ENCODE data around the gene LIN7C. TPM values are rescaled to one million over a fixed set of nuclear protein-coding genes. Genes with fewer than 3 reads are reported as not detected.
"Not testable (repeated sequence)": the region's sequence is repeated elsewhere in the genome, so short reads cannot be mapped to it uniquely, and the experiment has no call there.

Gene LIN7C
- total RNA-seq, 1 donor from 2014 or later: 33.8 TPM

GRCh38 chr11:27525824-27526516 is 19.4 kb upstream of the LIN7C start:
- no peaks in the 10 kb centered on the region for H3K36me3 Mint-ChIP-seq (ENCODE audit: low read depth)
- no peaks in the 10 kb centered on the region for H3K4me1 Mint-ChIP-seq (ENCODE audit: low read depth)
- intact Hi-C loops (cut with micrococcal nuclease): no loop called here
- no peak overlapping the region for H3K4me3 Mint-ChIP-seq
- no peaks in the 10 kb centered on the region for H3K9me3 Mint-ChIP-seq
- DNase-seq (ENCODE audit: low spot score): no peak
- H3K27ac Mint-ChIP-seq: no peak overlapping the region
- no peaks in the 10 kb centered on the region for H3K27me3 Mint-ChIP-seq (ENCODE audit: insufficient read depth)

- no peak for DNase-seq (ENCODE audit: low spot score)
- H3K4me1 Mint-ChIP-seq (ENCODE audit: low read depth): no peaks in the 10 kb centered on the region
- no peaks in the 10 kb centered on the region for H3K9me3 Mint-ChIP-seq
- no peak overlapping the region for H3K27ac Mint-ChIP-seq
- no peaks in the 10 kb centered on the region for H3K36me3 Mint-ChIP-seq (ENCODE audit: low read depth)
- no peaks in the 10 kb centered on the region for H3K27me3 Mint-ChIP-seq (ENCODE audit: insufficient read depth)
- H3K4me3 Mint-ChIP-seq: no peak overlapping the region
- intact Hi-C loops (cut with micrococcal nuclease): no loop called here
These were observed 17.6 kb upstream of the LIN7C start for GRCh38 chr11:27524155-27524554.

GRCh38 chr11:27520226-27520625 is 13.7 kb upstream of the LIN7C start:
- intact Hi-C loops (cut with micrococcal nuclease): no loop called here
- no peak overlapping the region for H3K4me3 Mint-ChIP-seq

DNA sequence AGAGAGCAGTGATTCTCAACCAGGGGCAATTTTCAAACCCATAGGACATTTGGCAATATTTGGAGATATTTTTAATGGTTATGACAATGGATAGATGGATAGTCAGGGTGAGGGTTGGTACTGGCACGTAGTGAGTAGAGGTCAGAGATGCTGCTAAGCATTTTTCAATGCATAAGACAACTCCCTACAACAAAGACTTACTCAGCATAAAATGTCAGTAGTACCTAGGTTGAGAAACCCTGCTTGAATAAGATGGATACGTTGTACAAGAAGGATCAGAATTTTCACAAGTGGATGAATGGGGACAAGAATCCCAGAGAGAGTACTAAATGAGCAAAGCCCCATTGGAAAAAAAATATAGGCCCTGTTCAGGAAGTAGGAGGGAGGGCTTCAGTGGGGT is 11.9 kb upstream of the LIN7C start:
- Mint-ChIP-seq H3K27me3 (ENCODE audit: insufficient read depth) (no peaks in the 10 kb centered on the region), H3K27ac (no peak overlapping the region), H3K4me1 (ENCODE audit: low read depth) (no peaks in the 10 kb centered on the region), H3K36me3 (ENCODE audit: low read depth) (no peaks in the 10 kb centered on the region), H3K4me3 (no peak overlapping the region), H3K9me3 (peaks cover 7% of the 10 kb centered on the region)
- DNase-seq (ENCODE audit: low spot score): no peak
- intact Hi-C loops (cut with micrococcal nuclease): no loop called here

More at GRCh38 chr11:27520226-27520625, 13.7 kb upstream of the LIN7C start:
- no peak for DNase-seq (ENCODE audit: low spot score)
- Mint-ChIP-seq H3K4me1 (ENCODE audit: low read depth) (no peaks in the 10 kb centered on the region), H3K9me3 (peaks cover 5% of the 10 kb centered on the region), H3K27me3 (ENCODE audit: insufficient read depth) (no peaks in the 10 kb centered on the region), H3K36me3 (ENCODE audit: low read depth) (no peaks in the 10 kb centered on the region), H3K27ac (no peak overlapping the region)

- H3K4me1 Mint-ChIP-seq (ENCODE audit: low read depth); H3K27me3 Mint-ChIP-seq (ENCODE audit: insufficient read depth); H3K36me3 Mint-ChIP-seq (ENCODE audit: low read depth); intact Hi-C loops (cut with micrococcal nuclease); H3K9me3 Mint-ChIP-seq; H3K27ac Mint-ChIP-seq; H3K4me3 Mint-ChIP-seq; DNase-seq (ENCODE audit: low spot score): not testable (repeated sequence)
These were observed 10.9 kb upstream of the LIN7C start for GRCh38 chr11:27517490-27517889.

DNA sequence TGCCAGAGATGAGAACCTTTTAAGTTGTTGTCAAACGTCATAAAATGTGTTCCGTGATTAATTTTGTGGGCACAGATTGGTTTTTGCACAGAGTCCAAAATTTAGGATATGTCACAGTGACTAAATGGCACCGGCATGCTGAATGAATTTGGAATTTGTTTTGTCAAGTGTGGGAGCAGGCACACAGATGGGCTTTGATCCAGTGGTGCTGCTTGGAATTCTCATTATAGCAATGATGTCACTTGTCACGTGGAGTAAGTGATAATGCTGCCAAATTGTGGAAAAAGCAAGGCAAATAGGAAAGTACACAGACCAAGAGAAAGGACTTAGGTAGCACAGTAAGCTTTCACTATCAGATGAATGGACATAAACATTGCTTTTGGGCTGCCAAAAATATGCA is 8.0 kb upstream of the LIN7C start:
- Mint-ChIP-seq H3K27me3 (ENCODE audit: insufficient read depth) (no peaks in the 10 kb centered on the region), H3K27ac (no peak overlapping the region), H3K4me3 (no peak overlapping the region), H3K36me3 (ENCODE audit: low read depth) (no peaks in the 10 kb centered on the region), H3K4me1 (ENCODE audit: low read depth) (no peaks in the 10 kb centered on the region), H3K9me3 (peaks cover 7% of the 10 kb centered on the region)
- intact Hi-C loops (cut with micrococcal nuclease): no loop called here
- DNase-seq (ENCODE audit: low spot score): no peak

- H3K4me1 Mint-ChIP-seq (ENCODE audit: low read depth): no peaks in the 10 kb centered on the region
- no peak for DNase-seq (ENCODE audit: low spot score)
- H3K9me3 Mint-ChIP-seq: peaks cover 7% of the 10 kb centered on the region
- H3K4me3 Mint-ChIP-seq: no peak overlapping the region
- no peak overlapping the region for H3K27ac Mint-ChIP-seq
- H3K27me3 Mint-ChIP-seq (ENCODE audit: insufficient read depth): no peaks in the 10 kb centered on the region
- H3K36me3 Mint-ChIP-seq (ENCODE audit: low read depth): no peaks in the 10 kb centered on the region
- intact Hi-C loops (cut with micrococcal nuclease): no loop called here
These were observed 7.5 kb upstream of the LIN7C start for GRCh38 chr11:27514076-27514475.

DNA sequence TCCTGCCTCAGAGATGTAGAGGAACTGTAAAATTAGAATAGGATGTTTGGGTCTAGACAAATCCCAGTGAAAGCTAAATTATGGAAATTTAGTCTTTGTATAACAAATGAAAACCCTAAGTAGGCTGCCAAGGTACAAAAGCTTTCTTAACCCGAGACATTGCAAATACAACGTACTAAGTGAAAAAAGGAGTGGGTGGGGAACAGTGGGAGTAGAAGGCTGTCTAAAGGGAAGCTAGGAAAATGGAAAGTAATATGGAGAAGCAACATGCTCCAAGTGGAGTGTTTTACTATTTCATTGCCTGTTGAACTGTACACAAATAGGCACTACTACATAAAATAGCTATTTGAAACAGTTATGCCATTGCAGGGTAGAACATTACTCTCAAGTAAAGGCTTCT is 6.8 kb upstream of the LIN7C start:
- intact Hi-C loops (cut with micrococcal nuclease): no loop called here
- DNase-seq (ENCODE audit: low spot score): no peak
- no peak overlapping the region for H3K4me3 Mint-ChIP-seq
- H3K9me3 Mint-ChIP-seq: peaks cover 7% of the 10 kb centered on the region
- H3K27ac Mint-ChIP-seq: no peak overlapping the region
- H3K36me3 Mint-ChIP-seq (ENCODE audit: low read depth): no peaks in the 10 kb centered on the region
- no peaks in the 10 kb centered on the region for H3K27me3 Mint-ChIP-seq (ENCODE audit: insufficient read depth)
- peaks cover 5% of the 10 kb centered on the region for H3K4me1 Mint-ChIP-seq (ENCODE audit: low read depth)

GRCh38 chr11:27512238-27512637 is 5.7 kb upstream of the LIN7C start:
- H3K36me3 Mint-ChIP-seq (ENCODE audit: low read depth): peaks cover 2% of the 10 kb centered on the region
- H3K4me3 Mint-ChIP-seq: no peak overlapping the region
- intact Hi-C loops (cut with micrococcal nuclease): no loop called here
- peaks cover 7% of the 10 kb centered on the region for H3K9me3 Mint-ChIP-seq
- no peak overlapping the region for H3K27ac Mint-ChIP-seq
- no peaks in the 10 kb centered on the region for H3K27me3 Mint-ChIP-seq (ENCODE audit: insufficient read depth)
- DNase-seq (ENCODE audit: low spot score): no peak
- peaks cover 15% of the 10 kb centered on the region for H3K4me1 Mint-ChIP-seq (ENCODE audit: low read depth)

DNA sequence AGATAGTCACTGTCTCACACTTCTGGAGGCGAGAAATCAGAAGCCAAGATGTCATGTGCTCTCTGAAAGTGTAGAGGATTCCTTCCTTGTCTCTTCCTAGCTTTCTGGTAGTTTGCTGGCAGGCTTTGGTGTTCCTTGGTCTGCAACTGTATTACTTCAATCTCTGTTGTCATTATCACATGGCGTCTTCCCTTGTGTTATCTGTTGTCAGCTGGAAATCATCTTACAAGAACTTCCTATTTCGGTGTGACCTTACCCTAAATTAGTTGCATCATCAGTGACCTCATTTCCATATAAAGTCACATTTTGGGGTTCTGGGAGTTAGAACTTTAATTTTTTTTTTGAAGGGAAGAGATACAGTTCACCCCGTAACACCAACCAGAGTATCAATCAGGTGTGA is 3.3 kb upstream of the LIN7C start:
- peak overlapping the region; percentile 8 for H3K4me3 Mint-ChIP-seq
- intact Hi-C loops (cut with micrococcal nuclease): no loop called here
- H3K4me1 Mint-ChIP-seq (ENCODE audit: low read depth): peaks cover 27% of the 10 kb centered on the region
- no peaks in the 10 kb centered on the region for H3K9me3 Mint-ChIP-seq
- H3K27ac Mint-ChIP-seq: no peak overlapping the region
- peaks cover 2% of the 10 kb centered on the region for H3K36me3 Mint-ChIP-seq (ENCODE audit: low read depth)
- no peaks in the 10 kb centered on the region for H3K27me3 Mint-ChIP-seq (ENCODE audit: insufficient read depth)
- no peak for DNase-seq (ENCODE audit: low spot score)

GRCh38 chr11:27507557-27508322 is 1.2 kb upstream of the LIN7C start:
- H3K36me3 Mint-ChIP-seq (ENCODE audit: low read depth): peaks cover 8% of the 10 kb centered on the region
- H3K27ac Mint-ChIP-seq: peak overlapping the region; percentile 100
- intact Hi-C loops (cut with micrococcal nuclease): loop anchor here (2.0 kb wide), 1 partner anchor 35 kb away; the partner anchor contains the start of gene LGR4
- DNase-seq (ENCODE audit: low spot score): no peak
- H3K27me3 Mint-ChIP-seq (ENCODE audit: insufficient read depth): no peaks in the 10 kb centered on the region
- peak overlapping the region; percentile 100 for H3K4me3 Mint-ChIP-seq
- H3K4me1 Mint-ChIP-seq (ENCODE audit: low read depth): peaks cover 33% of the 10 kb centered on the region
- H3K9me3 Mint-ChIP-seq: no peaks in the 10 kb centered on the region

DNA sequence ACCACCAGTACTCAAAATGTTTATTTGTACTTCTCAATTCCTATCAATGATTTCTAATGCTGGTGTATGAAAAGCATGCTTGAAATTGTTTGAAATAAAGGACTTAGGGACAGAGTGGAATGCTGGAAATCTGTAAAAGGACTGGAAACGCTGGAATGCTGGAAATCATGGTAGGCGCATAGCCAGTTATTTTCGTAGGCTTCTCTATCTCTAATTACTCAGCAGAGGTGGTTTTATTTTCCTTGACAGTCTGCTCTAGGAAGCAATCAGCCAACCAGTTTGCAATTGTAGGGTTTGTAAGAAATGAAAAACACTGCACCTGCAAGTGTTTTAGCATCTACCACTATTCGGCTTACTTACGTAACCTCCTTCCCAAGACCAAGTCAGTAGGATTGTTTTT is 788 bp downstream of the LIN7C start:
- intact Hi-C loops (cut with micrococcal nuclease): loop anchor here (1.0 to 2.0 kb wide), 4 partner anchors 8 to 186 kb away; partner anchors contain the start of genes CCDC34 and LGR4
- H3K27me3 Mint-ChIP-seq (ENCODE audit: insufficient read depth): no peaks in the 10 kb centered on the region
- H3K4me1 Mint-ChIP-seq (ENCODE audit: low read depth): peaks cover 45% of the 10 kb centered on the region
- no peak for DNase-seq (ENCODE audit: low spot score)
- H3K9me3 Mint-ChIP-seq: no peaks in the 10 kb centered on the region
- peak overlapping the region; percentile 100 for H3K4me3 Mint-ChIP-seq
- H3K27ac Mint-ChIP-seq: peak overlapping the region; percentile 100
- H3K36me3 Mint-ChIP-seq (ENCODE audit: low read depth): peaks cover 15% of the 10 kb centered on the region

DNA sequence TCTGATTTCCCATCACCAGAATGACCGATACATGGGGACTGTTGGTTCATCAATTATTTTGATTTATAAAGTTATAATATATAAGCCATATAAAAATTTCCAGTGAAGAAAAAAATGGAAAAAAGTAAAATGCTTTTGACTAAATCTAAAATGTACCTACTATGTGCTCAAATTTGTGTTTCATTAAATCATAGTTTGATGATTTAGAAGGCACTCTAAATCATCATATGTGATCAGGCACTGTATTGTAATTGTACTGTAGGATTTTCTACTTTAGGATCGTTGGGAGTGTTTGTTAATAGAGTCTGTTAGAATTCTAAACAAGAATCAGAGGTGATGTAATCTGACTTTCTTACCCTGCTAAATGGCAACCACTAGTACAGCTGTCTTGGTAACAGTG is 2.4 kb downstream of the LIN7C start:
- Mint-ChIP-seq H3K27ac (no peak overlapping the region), H3K4me1 (ENCODE audit: low read depth) (peaks cover 48% of the 10 kb centered on the region), H3K27me3 (ENCODE audit: insufficient read depth) (no peaks in the 10 kb centered on the region), H3K9me3 (no peaks in the 10 kb centered on the region), H3K36me3 (ENCODE audit: low read depth) (peaks cover 18% of the 10 kb centered on the region), H3K4me3 (peak overlapping the region; percentile 100)
- intact Hi-C loops (cut with micrococcal nuclease): no loop called here
- no peak for DNase-seq (ENCODE audit: low spot score)

Data from activated T-helper 1 cell treated with anti-CD3 and anti-CD28 coated beads, Interleukin-12 subunit alpha, Interleukin-12 subunit beta, Interleukin-2, Interleukin-4 antibody, amounts not matched to agents 30 ng/mL and 10 ng/mL and 1 ng/mL, durations not matched to agents 14 hours and 24 hours and 36 hours (primary cell).